Thyroid gland (tissue), 4 donors: ENCODE results near the gene ATF4. TPM values are rescaled to one million over a fixed set of nuclear protein-coding genes. Genes with fewer than 3 reads are reported as not detected.

Source experiments
- DNase-seq, 2 donors: peaks; one replicate each; pipeline ENCODE4 v3.0.0-alpha.2; 2019
- H3K27ac ChIP-seq, 3 donors: fragments of 200-600 bp; sonication (generic); 1 replicate in 2 of 3; 2 replicates in 1 of 3; pipeline ENCODE4 v1.5.1; 2016 to 2019; ENCODE audit warnings: mild to moderate bottlenecking in 1 of 3, moderate library complexity in 1 of 3
- H3K27me3 ChIP-seq: fragments of 200-600 bp; sonication (generic); one replicate; pipeline ENCODE4 v1.5.1; 2019
- H3K36me3 ChIP-seq, 2 donors: fragments of 200-600 bp; sonication (generic); one replicate each; pipeline ENCODE4 v1.5.1; 2016 to 2019
- H3K4me1 ChIP-seq, 2 donors: fragments of 200-600 bp; sonication (generic); one replicate each; pipeline ENCODE4 v1.5.1; 2017 to 2019
- H3K4me3 ChIP-seq, 3 donors: fragments of 200-600 bp; sonication (generic); replicated peaks in 1 of 3; 1 replicate in 2 of 3; 2 replicates in 1 of 3; pipeline ENCODE4 v1.5.1; 2016; ENCODE audit warnings: mild to moderate bottlenecking in 1 of 3
- H3K9me3 ChIP-seq: fragments of 200-600 bp; sonication (generic); one replicate; pipeline ENCODE4 v1.5.1; 2017
- POLR2A ChIP-seq, 2 donors: fragments of 450-650 bp; IDR thresholded peaks; one replicate each; pipeline ENCODE4 v1.6.1; 2017; ENCODE audit warnings: antibody characterized with exemption in 2 of 2, mild to moderate bottlenecking in 2 of 2, moderate library complexity in 1 of 2
- WGBS, 2 donors: methylation state at CpG; one replicate each; pipeline ENCODE4 v1.1.5; 2017; 5-methylcytosine and 5-hydroxymethylcytosine counted together
- intact Hi-C: fragments of 100-400 bp; cut with DNase I; formaldehyde crosslinking; loops from one replicate; pipeline ENCODE4 v1.15.1; 2023
- total RNA-seq, 4 donors: library from RNA; depleted of rRNA; stranded (reverse); fragments of >200 nt; gene quantifications; one replicate each; pipeline ENCODE4 v1.2.3, GENCODE V29; 2016
- TF ChIP-seq, protein P1 (sequence below), 6 experiments: fragments of 200-600 bp in 3 of 6; fragments of 450-650 bp in 3 of 6; sonication (generic) in 3 of 6; IDR thresholded peaks; one replicate each; pipeline ENCODE4 v1.5.1; 2016 to 2019; ENCODE audit warnings: antibody characterized with exemption in 6 of 6, mild to moderate bottlenecking in 2 of 6, inconsistent platforms in 1 of 6, moderate library complexity in 1 of 6

The ATF4 gene
- total RNA-seq, 4 donors from 2014 or later, result 173 to 273 (median 210) TPM

DNA sequence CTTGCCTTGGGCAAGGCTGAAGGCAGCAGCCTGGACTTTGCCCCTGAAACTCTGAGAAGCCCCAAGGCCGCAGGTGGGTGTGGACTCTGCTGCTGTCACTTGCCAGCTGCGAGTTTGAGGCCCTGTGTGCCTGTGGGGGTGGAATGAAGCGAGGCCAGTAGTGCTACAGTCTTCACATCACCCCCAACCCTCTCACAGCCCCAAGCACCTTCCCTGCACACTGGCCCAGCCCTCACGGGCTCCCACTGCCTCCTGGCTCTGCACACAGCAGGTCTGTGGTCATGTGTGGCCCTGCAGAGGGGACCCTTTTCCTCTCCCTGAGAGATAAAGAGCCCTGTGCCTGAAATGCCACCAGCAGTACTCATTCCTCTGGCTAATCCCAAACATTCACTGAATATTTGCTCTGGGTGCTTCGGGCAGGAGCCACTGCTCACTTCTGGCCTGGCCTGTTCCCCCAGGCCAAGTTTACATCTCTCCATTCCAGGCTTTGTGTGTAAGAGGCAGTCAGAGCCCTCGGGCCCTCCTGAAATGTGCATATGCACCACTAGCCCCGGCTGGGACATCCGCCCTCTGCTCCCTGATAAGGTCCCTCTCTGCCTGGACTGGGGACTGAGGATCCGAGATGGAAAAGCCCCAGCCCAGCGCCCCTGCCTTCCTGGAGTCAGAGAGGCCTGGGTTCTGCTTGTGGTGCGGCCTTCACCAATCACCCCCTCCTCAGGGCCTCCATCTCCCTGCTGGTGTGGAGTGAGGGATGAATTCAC is 45.8 kb upstream of the ATF4 start:
- H3K27ac ChIP-seq, result no peak overlapping the region
- no peaks in the 10 kb centered on the region for H3K27me3 ChIP-seq
- peaks cover 14 to 28% of the 10 kb centered on the region in 2 donors for H3K4me1 ChIP-seq
- DNase-seq, result no peak
- intact Hi-C loops, result no loop called here
- WGBS, 2 donors, result 78 to 82% methylated on average over 8 to 10 of the region's 11 CpGs
- no peaks in the 10 kb centered on the region for H3K36me3 ChIP-seq
- no peak overlapping the region for H3K4me3 ChIP-seq
- TF ChIP-seq, protein P1, sequence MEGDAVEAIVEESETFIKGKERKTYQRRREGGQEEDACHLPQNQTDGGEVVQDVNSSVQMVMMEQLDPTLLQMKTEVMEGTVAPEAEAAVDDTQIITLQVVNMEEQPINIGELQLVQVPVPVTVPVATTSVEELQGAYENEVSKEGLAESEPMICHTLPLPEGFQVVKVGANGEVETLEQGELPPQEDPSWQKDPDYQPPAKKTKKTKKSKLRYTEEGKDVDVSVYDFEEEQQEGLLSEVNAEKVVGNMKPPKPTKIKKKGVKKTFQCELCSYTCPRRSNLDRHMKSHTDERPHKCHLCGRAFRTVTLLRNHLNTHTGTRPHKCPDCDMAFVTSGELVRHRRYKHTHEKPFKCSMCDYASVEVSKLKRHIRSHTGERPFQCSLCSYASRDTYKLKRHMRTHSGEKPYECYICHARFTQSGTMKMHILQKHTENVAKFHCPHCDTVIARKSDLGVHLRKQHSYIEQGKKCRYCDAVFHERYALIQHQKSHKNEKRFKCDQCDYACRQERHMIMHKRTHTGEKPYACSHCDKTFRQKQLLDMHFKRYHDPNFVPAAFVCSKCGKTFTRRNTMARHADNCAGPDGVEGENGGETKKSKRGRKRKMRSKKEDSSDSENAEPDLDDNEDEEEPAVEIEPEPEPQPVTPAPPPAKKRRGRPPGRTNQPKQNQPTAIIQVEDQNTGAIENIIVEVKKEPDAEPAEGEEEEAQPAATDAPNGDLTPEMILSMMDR (IDR thresholded peaks at IDR 0.05), result no peak
- TF ChIP-seq POLR2A (IDR thresholded peaks at IDR 0.05), result no peak
- H3K9me3 ChIP-seq, result no peaks in the 10 kb centered on the region

DNA sequence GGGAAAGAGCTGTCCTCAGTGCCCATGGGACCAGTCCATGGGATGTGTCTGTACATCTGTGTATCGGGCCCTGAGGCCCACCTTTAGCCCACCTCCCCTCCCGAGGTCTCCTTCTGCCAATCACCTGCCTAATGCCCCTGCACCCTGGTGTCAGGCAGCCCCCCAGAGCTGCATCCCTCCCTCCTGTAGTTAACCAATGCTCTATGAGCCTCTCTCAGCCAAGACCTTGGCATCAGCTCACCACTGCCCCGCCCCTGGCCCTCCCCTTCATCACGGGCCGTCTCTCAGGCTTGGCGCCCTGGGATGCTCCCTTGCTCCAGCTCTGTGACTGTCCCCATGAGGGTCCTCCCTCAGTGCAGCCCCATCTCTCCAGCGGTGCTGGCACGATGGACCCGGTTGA is 45.0 kb upstream of the ATF4 start:
- peaks cover 14 to 22% of the 10 kb centered on the region in 2 donors for H3K4me1 ChIP-seq
- DNase-seq, result no peak
- H3K4me3 ChIP-seq, result no peak overlapping the region
- intact Hi-C loops, result no loop called here
- H3K27me3 ChIP-seq, result no peaks in the 10 kb centered on the region
- H3K9me3 ChIP-seq, result no peaks in the 10 kb centered on the region
- TF ChIP-seq, protein P1 (IDR thresholded peaks at IDR 0.05), result no peak
- TF ChIP-seq POLR2A (IDR thresholded peaks at IDR 0.05), result no peak
- no peak overlapping the region for H3K27ac ChIP-seq
- WGBS, 2 donors, result 60 to 70% methylated on average over 8 to 9 of the region's 9 CpGs
- H3K36me3 ChIP-seq, result no peaks in the 10 kb centered on the region

DNA sequence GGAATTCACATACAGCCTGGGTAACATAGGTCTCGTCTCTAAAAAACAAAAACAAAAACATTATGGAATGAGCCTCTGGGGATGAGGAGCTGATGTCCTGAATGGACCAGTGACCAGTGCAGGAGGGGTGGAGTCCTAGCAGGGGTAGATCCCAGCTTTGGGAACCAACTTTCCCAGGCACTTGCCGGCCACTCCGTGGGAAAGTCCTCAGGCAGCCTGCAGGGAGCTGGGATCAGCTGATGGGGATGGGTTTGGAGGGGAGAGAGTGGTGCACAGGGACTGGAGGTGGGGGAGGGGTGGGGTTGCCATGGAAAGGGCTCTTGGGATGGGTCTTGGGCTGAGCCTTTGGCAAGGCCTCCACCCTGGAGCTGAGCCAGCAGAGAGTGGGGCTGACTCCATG is 44.5 kb upstream of the ATF4 start:
- Histone ChIP-seq H3K9me3 (no peaks in the 10 kb centered on the region), H3K27ac (no peak overlapping the region), H3K36me3 (no peaks in the 10 kb centered on the region), H3K4me3 (no peak overlapping the region), H3K4me1 (peaks cover 14 to 19% of the 10 kb centered on the region in 2 donors), H3K27me3 (no peaks in the 10 kb centered on the region)
- no peak for TF ChIP-seq POLR2A (IDR thresholded peaks at IDR 0.05)
- TF ChIP-seq, protein P1 (IDR thresholded peaks at IDR 0.05), result no peak
- 45 to 52% methylated on average over 3 of the region's 3 CpGs for WGBS, 2 donors
- intact Hi-C loops, result no loop called here
- no peak for DNase-seq

DNA sequence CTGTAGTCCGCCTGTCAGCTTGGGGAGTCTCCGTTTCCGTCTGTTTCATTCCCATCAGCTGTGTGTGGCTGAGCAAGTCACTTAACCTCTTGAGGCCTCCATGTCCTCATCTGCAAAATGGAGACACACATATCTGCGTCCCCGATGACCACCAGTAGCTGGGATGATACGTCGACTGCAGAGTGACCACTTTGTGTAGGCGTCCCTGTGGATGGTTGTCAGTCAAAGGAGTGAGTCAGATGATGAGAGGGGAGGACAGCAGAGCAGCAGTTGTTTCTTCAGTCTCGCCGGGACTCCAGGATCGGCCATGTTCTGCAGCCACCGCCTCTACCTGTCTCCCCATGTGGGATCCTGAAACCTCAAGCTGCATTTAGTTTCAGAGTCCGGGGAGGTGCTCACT is 43.7 kb upstream of the ATF4 start:
- Histone ChIP-seq H3K36me3 (no peaks in the 10 kb centered on the region), H3K9me3 (no peaks in the 10 kb centered on the region), H3K27ac (no peak overlapping the region), H3K4me3 (no peak overlapping the region), H3K4me1 (peaks cover 11% of the 10 kb centered on the region in 2 donors), H3K27me3 (no peaks in the 10 kb centered on the region)
- DNase-seq, result no peak
- intact Hi-C loops, result no loop called here
- 84 to 86% methylated on average over 13 of the region's 13 CpGs for WGBS, 2 donors
- TF ChIP-seq POLR2A (IDR thresholded peaks at IDR 0.05), result no peak
- TF ChIP-seq, protein P1 (IDR thresholded peaks at IDR 0.05), result no peak

DNA sequence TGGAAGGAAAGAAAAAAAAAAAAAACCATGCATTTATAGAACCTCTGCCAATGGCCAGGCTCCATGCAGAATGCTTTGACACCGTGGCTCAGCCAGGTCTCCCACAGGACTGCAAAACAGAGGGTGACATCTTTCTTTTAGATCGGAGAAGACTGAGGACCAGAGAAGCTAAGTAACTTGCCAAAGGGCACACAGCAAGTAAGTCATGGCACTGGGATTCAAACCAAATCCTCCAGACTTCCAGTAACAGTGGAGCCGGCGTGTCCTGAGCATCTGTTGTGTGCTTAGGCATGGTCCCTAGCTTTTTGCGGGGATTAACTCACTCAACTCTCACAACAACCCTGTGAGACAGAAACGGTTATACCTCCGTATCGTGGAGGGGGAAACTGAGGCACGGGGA is 42.8 kb upstream of the ATF4 start:
- Histone ChIP-seq H3K27ac (no peak overlapping the region), H3K27me3 (no peaks in the 10 kb centered on the region), H3K9me3 (no peaks in the 10 kb centered on the region), H3K36me3 (no peaks in the 10 kb centered on the region), H3K4me1 (peaks cover 2 to 3% of the 10 kb centered on the region in 2 donors), H3K4me3 (no peak overlapping the region)
- 90 to 93% methylated on average over 9 of the region's 9 CpGs for WGBS, 2 donors
- intact Hi-C loops, result no loop called here
- TF ChIP-seq, protein P1 (IDR thresholded peaks at IDR 0.05), result no peak
- no peak for TF ChIP-seq POLR2A (IDR thresholded peaks at IDR 0.05)
- no peak for DNase-seq
